ENCODE measurements around the gene TRIM58. TPM values are rescaled to one million over a fixed set of nuclear protein-coding genes. Genes with fewer than 3 reads are reported as not detected.

TRIM58 gene, protein sequence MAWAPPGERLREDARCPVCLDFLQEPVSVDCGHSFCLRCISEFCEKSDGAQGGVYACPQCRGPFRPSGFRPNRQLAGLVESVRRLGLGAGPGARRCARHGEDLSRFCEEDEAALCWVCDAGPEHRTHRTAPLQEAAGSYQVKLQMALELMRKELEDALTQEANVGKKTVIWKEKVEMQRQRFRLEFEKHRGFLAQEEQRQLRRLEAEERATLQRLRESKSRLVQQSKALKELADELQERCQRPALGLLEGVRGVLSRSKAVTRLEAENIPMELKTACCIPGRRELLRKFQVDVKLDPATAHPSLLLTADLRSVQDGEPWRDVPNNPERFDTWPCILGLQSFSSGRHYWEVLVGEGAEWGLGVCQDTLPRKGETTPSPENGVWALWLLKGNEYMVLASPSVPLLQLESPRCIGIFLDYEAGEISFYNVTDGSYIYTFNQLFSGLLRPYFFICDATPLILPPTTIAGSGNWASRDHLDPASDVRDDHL
- 0.32 TPM in 1 of 2 replicates, not detected in the other for total RNA-seq

DNA sequence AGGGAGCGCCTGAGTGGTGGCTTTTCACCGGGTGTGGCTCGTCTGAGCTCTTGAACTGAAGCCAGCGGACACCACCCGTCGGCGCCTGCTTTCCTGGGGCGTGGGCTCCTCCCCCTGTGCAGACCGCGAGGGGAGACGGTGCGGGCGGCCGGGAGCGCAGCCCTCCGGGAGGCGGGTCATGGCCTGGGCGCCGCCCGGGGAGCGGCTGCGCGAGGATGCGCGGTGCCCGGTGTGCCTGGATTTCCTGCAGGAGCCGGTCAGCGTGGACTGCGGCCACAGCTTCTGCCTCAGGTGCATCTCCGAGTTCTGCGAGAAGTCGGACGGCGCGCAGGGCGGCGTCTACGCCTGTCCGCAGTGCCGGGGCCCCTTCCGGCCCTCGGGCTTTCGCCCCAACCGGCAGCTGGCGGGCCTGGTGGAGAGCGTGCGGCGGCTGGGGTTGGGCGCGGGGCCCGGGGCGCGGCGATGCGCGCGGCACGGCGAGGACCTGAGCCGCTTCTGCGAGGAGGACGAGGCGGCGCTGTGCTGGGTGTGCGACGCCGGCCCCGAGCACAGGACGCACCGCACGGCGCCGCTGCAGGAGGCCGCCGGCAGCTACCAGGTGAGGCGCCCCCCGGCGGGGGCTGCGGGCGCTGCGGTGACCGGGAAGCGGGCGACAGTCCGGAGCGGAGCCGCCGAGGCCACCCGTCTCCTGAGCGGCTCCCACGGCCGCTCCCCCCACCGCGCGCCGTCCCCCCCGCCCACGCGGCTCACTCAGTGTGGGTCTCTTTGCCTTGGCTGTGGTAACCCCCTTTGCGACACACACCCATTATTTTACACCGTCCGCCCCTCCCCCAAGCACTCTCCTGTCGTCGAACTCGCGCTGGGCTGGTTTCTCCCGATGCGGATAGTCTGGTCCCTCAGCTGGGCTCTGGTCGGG is at the start of gene TRIM58:
Gene TRIM58 (plus strand): TSS at position 119 of the 916 bp plus-strand sequence. CDS start 60 bp downstream, at position 179.

DNA sequence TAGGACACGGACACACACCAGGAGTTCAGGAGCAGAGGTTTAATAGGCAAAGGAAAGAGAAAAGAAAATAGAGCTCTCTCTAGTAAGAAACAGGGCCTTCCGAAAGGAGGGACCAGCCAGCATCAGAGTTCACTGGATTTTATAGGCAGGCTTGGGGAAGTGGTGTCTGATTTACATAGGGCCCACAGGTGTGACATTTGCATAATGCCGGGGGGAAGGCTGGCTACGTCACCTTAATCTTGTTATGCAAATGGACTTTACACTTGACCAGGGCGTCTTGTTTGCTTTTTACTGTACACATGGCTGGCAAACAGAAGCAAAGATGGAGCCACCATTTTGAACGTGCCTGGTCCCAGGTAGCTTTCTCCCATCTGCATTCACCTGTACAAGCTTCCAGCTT is 33.0 kb upstream of the TRIM58 start, which contains the start of gene OR14A16:
Gene OR14A16 (minus strand): TSS at position 97 of the 400 bp plus-strand sequence. CDS start 8,390 bp downstream, outside the sequence.

DNA sequence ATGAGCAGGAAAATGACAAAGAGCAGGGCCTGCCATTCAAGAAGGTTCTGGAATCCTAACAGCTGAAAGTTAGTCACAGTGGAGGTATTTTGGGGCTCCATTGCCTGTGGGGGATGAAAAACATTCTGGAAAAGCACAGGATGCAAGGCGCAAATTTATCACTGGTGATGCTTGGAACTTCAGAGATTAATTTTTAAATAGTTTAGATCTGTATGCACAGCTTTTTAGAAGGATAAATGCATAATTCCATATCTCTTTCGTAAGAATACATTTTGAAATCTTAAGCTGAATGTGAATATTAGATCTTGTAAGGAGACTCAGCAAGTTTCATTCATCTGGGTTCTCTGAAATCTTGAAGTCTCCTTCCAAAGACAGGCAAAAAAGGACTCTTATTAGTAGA is 15.2 kb upstream of the TRIM58 start, which contains the start of gene OR11L1:
Gene OR11L1 (minus strand): TSS at position 101 of the 400 bp plus-strand sequence. CDS start 0 bp downstream, at position 101.

DNA sequence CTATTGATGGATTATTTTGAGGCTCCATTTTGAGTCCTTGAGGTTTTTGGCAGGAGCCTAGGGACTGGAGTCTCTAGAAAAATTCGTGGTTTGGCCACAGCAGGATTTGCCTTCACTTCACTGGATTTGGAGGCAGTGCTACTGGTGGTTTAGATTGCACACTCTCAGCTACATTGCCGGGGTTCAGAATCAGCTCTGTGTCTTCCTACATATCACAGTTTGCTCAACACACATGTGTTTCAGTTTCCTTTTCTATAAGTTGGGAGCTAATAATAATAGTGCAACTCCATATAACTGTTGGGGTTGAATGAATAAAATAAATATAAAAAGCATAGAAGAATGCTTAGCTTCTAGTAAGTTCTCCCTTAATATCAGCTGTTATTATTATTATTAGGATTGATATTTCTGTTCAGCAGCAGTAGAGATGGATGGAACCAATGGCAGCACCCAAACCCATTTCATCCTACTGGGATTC is 38.2 kb downstream of the TRIM58 start, which contains the start of gene OR2W3:
Gene OR2W3 (plus strand): TSS at position 425 of the 475 bp plus-strand sequence. CDS start 0 bp downstream, at position 425.

DNA sequence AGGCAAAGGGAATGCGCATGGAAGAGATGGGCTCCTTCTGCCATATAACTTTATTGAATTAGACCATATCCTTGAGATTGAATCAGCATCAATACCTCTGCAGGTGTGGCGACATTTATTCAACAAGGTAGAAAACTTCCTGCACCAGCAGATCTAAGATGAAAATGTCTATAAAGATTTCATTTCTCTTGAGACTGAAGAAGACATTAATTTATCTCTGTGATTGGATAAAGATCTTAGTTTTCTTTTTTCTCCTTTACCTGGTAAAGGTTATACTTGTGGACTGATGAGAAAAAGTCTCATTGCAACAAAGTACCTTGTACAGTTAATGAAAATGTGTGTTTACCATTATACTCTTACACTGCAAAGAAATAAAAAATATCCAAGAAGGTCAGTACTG is 63.0 kb downstream of the TRIM58 start, which contains the start of gene OR2T8:
Gene OR2T8 (plus strand): TSS at position 301 of the 400 bp plus-strand sequence. CDS start 766 bp downstream, outside the sequence.

DNA sequence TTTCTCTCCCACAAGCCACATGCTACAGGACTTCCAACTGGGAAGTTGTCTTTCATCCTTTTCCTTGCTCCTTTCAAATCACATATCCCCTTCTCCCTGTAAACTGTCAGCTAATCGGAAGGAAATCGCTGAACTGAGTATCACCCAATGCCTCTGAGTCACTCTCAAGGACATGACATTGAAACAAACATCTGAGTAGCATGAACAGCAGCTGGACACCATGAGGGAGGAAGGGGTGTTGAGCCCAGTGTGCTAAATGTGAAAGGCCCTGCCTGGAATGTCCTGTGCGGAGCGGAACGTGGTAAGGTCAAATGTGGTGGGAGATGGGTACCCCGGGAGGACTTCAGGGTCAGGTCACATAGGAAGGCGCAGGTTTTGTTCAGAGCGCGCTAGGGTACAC is 67.9 kb downstream of the TRIM58 start, which contains the start of gene OR2AJ1:
Gene OR2AJ1 (plus strand): TSS at position 22 of the 400 bp plus-strand sequence. CDS start 8,880 bp downstream, outside the sequence.

Other genes starting within 250 kb of the TRIM58 start
- gene OR13G1, start 177.4 kb upstream of the TRIM58 start, total RNA-seq = not detected in 2 replicates
- gene OR6F1, start 140.5 kb upstream of the TRIM58 start, total RNA-seq = not detected in 2 replicates
- not detected in 2 replicates for gene OR14K1, start 118.6 kb upstream of the TRIM58 start, total RNA-seq
- gene OR14A2, start 109.0 kb upstream of the TRIM58 start, total RNA-seq = not detected in 2 replicates
- not detected in 2 replicates for gene OR1C1, start 96.6 kb upstream of the TRIM58 start, total RNA-seq
- gene OR14A16, start 33.1 kb upstream of the TRIM58 start, total RNA-seq = not detected in 2 replicates
- not detected in 2 replicates for gene OR11L1, start 15.3 kb upstream of the TRIM58 start, total RNA-seq
- not detected in 2 replicates for gene OR2W3, start 38.4 kb downstream of the TRIM58 start, total RNA-seq
- gene OR2T8, start 63.1 kb downstream of the TRIM58 start, total RNA-seq = not detected in 2 replicates
- not detected in 2 replicates for gene OR2AJ1, start 67.7 kb downstream of the TRIM58 start, total RNA-seq
- gene OR2L8, start 91.7 kb downstream of the TRIM58 start, total RNA-seq = not detected in 2 replicates
- gene OR2AK2, start 108.0 kb downstream of the TRIM58 start, total RNA-seq = not detected in 2 replicates
- gene OR2L5, start 156.5 kb downstream of the TRIM58 start, total RNA-seq = not detected in 2 replicates
- not detected in 2 replicates for gene OR2L2, start 172.9 kb downstream of the TRIM58 start, total RNA-seq
- not detected in 2 replicates for gene OR2L3, start 189.6 kb downstream of the TRIM58 start, total RNA-seq
- not detected in 2 replicates for gene OR2L13, start 238.0 kb downstream of the TRIM58 start, total RNA-seq

All from cardiac atrium fibroblast (primary cell).